Central memory CD8-positive, alpha-beta T cell (primary cell): ENCODE measurements around the gene TMEM179.

Experiments used
- ATAC-seq: fragments of 150-1000 bp; cut with Tn5 transposase; replicated peaks from 2 replicates; pipeline ENCODE4 v1.10.0; 2022; ENCODE audit warnings: mild to moderate bottlenecking, moderate FRiP score, moderate number of reproducible peaks; ENCODE audit not compliant: poor library complexity, severe bottlenecking; ENCODE audit errors: extremely low read depth
- DNase-seq, 2 donors: peaks; one replicate each; pipeline ENCODE4 v3.0.0; 2021; ENCODE audit warnings: low spot score in 2 of 2
- H3K27ac Mint-ChIP-seq: one replicate; pipeline ENCODE4 v1.8.0; 2022; ENCODE audit warnings: low read depth, mild to moderate bottlenecking, moderate library complexity, mixed read lengths
- H3K27me3 Mint-ChIP-seq: one replicate; pipeline ENCODE4 v1.8.0; 2022; ENCODE audit warnings: mixed read lengths
- H3K36me3 Mint-ChIP-seq: one replicate; pipeline ENCODE4 v1.8.0; 2022; ENCODE audit warnings: mild to moderate bottlenecking, moderate library complexity, mixed read lengths; ENCODE audit not compliant: insufficient read depth
- H3K4me1 Mint-ChIP-seq: one replicate; pipeline ENCODE4 v1.8.0; 2022; ENCODE audit warnings: mixed read lengths
- H3K4me3 Mint-ChIP-seq: one replicate; pipeline ENCODE4 v1.8.0; 2022; ENCODE audit warnings: mild to moderate bottlenecking, moderate library complexity, mixed read lengths
- H3K9me3 Mint-ChIP-seq: one replicate; pipeline ENCODE4 v1.8.0; 2022; ENCODE audit warnings: mixed read lengths

TMEM179 gene

DNA sequence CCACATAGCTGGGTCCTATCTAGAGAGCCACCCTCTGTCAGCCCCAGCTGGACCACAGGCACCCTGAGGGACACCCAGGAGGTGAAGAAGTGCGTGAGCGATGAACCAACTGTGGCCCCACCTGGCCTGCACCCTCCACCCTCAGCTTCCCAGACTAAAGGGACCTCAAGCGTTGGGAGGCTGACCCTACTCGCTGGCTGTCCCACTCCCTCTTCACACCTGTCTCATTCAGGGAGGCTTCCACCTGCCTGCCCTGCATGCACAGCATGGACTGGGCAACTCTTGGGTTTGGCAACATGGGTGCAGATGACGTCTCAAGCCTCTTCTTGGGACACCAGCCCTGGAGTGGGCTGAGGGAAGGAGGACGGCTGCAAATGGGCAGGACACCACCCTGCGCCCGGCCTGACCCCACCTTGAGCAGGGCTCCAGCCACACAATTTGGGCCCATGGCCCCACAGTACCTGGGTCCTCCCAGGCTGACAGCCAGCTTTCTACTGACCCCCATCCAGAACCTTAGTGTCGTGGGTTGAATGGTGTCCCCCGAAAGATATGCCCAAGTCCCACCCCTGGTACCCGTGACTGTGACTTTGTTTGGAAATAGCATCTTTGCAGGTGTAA, 2.1 kb downstream of the TMEM179 start:
- DNase-seq (no peak), ATAC-seq (no peak)
- H3K4me3 Mint-ChIP-seq, result no peak overlapping the region
- no peaks in the 10 kb centered on the region for H3K9me3 Mint-ChIP-seq
- no peak overlapping the region for H3K27ac Mint-ChIP-seq
- H3K4me1 Mint-ChIP-seq, result peaks cover 5% of the 10 kb centered on the region
- H3K36me3 Mint-ChIP-seq, result peaks cover 1% of the 10 kb centered on the region
- peaks cover 74% of the 10 kb centered on the region for H3K27me3 Mint-ChIP-seq

- Mint-ChIP-seq H3K4me3 (no peak overlapping the region), H3K4me1 (peaks cover 5% of the 10 kb centered on the region)
Observed at GRCh38 chr14:104601786-104602185, 2.8 kb downstream of the TMEM179 start.

DNA sequence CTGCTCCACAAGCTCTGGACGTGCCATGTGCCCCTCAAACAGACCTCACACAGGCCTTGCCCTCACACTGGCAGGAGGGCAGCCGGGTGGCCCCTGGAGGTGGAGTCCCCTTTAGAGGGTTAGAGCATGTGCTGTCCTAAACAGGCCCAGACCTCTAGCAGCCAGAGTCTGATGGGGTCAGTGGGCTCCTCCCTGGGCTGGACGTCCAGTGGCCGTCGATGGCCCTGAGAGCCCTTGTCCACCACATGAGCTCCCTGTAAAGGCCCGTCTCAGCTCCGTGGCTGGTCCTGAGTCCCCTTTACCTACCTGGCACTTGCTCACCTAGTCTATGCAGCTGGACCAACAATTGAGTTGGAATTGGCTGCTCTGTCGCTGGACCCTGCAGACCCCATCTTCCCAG, 3.8 kb downstream of the TMEM179 start:
- Mint-ChIP-seq H3K4me3 (no peak overlapping the region), H3K27ac (no peak overlapping the region), H3K9me3 (no peaks in the 10 kb centered on the region), H3K27me3 (peaks cover 78% of the 10 kb centered on the region), H3K4me1 (peaks cover 5% of the 10 kb centered on the region), H3K36me3 (peaks cover 1% of the 10 kb centered on the region)
- DNase-seq, result no peak
- ATAC-seq, result no peak

More at GRCh38 chr14:104601786-104602185, 2.8 kb downstream of the TMEM179 start:
- ATAC-seq (no peak), DNase-seq (no peak)
- no peaks in the 10 kb centered on the region for H3K9me3 Mint-ChIP-seq
- H3K27me3 Mint-ChIP-seq, result peaks cover 74% of the 10 kb centered on the region
- peaks cover 1% of the 10 kb centered on the region for H3K36me3 Mint-ChIP-seq
- H3K27ac Mint-ChIP-seq, result no peak overlapping the region

- peaks cover 1% of the 10 kb centered on the region for H3K36me3 Mint-ChIP-seq
- H3K4me3 Mint-ChIP-seq, result no peak overlapping the region
- peaks cover 72% of the 10 kb centered on the region for H3K27me3 Mint-ChIP-seq
- no peaks in the 10 kb centered on the region for H3K9me3 Mint-ChIP-seq
- H3K27ac Mint-ChIP-seq, result no peak overlapping the region
- H3K4me1 Mint-ChIP-seq, result peaks cover 5% of the 10 kb centered on the region
- DNase-seq (no peak), ATAC-seq (no peak)
Observed at GRCh38 chr14:104600141-104600643, 4.4 kb downstream of the TMEM179 start.

DNA sequence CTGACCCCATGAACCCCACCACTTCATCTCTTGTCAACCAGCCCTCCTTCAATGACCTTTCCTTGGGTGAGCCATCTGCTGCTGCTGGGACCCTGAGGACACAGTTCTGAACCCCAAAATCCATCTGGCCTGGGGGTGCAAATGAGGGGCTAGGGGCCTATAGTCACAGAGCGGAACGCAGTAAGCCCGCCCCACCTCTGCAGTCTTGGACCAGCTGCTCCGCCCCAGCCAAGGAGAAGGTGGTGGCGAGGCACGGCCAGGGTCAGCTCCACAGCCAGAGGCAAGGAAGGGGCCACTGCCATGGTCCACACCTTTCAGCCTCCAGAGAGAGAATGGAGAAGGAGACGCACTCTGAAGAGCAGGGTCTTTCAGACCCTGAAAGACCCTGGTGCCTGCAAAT, 5.1 kb downstream of the TMEM179 start:
- Mint-ChIP-seq H3K4me1 (peaks cover 5% of the 10 kb centered on the region), H3K27ac (no peak overlapping the region), H3K27me3 (peaks cover 64% of the 10 kb centered on the region), H3K4me3 (no peak overlapping the region), H3K9me3 (no peaks in the 10 kb centered on the region), H3K36me3 (peaks cover 2% of the 10 kb centered on the region)
- DNase-seq (no peak), ATAC-seq (no peak)

DNA sequence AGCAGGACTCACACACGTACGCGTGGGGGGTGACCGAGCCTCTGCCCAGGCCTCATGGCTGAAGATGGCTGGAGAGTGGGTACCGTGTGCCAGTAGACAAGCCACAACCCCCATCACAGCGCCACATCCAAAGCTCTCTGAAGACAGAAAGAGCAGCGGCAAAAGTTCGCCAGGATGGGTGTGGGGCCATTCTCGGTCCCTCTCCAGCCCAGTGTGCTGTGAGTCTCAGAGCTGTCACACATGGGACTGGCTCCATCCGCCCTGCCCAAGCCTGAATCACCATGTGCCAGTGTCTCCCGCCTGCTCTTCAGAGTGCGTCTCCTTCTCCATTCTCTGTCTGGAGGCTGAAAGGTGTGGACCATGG, 5.7 kb downstream of the TMEM179 start:
- Mint-ChIP-seq H3K27ac (no peak overlapping the region), H3K27me3 (peaks cover 59% of the 10 kb centered on the region), H3K36me3 (peaks cover 2% of the 10 kb centered on the region), H3K4me1 (peaks cover 5% of the 10 kb centered on the region), H3K9me3 (no peaks in the 10 kb centered on the region), H3K4me3 (no peak overlapping the region)
- DNase-seq (no peak), ATAC-seq (no peak)

GRCh38 chr14:104598039-104598909, 6.3 kb downstream of the TMEM179 start:
- peaks cover 53% of the 10 kb centered on the region for H3K27me3 Mint-ChIP-seq
- no peak overlapping the region for H3K27ac Mint-ChIP-seq
- H3K9me3 Mint-ChIP-seq, result no peaks in the 10 kb centered on the region
- DNase-seq, result no peak
- H3K4me1 Mint-ChIP-seq, result peaks cover 5% of the 10 kb centered on the region
- H3K4me3 Mint-ChIP-seq, result no peak overlapping the region
- ATAC-seq, result no peak
- peaks cover 2% of the 10 kb centered on the region for H3K36me3 Mint-ChIP-seq

DNA sequence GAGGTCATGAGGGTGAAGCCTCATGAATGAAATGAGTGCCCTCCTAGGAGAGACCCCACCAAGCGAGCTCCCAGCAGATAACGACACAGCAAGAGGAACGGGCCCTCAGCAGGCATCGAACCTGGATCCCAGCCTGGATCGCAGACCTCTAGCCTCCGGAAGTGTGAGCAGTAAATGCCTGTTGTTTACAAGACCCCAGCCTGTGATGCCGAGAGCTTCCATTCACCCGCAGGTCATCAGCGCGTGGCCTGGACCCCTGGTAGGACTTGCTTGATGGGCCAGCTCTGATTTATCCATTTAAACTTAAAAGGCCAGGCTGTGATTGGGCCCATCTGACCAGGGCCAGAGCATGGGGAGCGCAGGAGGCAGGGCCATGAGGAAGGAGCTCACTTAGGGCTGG, 7.0 kb downstream of the TMEM179 start:
- Mint-ChIP-seq H3K27me3 (peaks cover 46% of the 10 kb centered on the region), H3K9me3 (no peaks in the 10 kb centered on the region), H3K27ac (no peak overlapping the region)

GRCh38 chr14:104596927-104597351, 7.6 kb downstream of the TMEM179 start:
- Mint-ChIP-seq H3K27me3 (peaks cover 39% of the 10 kb centered on the region), H3K36me3 (peaks cover 2% of the 10 kb centered on the region), H3K27ac (no peak overlapping the region), H3K4me3 (no peak overlapping the region), H3K4me1 (peaks cover 5% of the 10 kb centered on the region), H3K9me3 (no peaks in the 10 kb centered on the region)
- DNase-seq (no peak), ATAC-seq (no peak)

More for the DNA sequence above, 7.0 kb downstream of the TMEM179 start:
- DNase-seq, result no peak
- H3K4me3 Mint-ChIP-seq, result no peak overlapping the region
- peaks cover 2% of the 10 kb centered on the region for H3K36me3 Mint-ChIP-seq
- H3K4me1 Mint-ChIP-seq, result peaks cover 5% of the 10 kb centered on the region
- no peak for ATAC-seq

GRCh38 chr14:104596451-104596918, 8.1 kb downstream of the TMEM179 start:
- Mint-ChIP-seq H3K9me3 (no peaks in the 10 kb centered on the region), H3K27ac (no peak overlapping the region), H3K4me1 (peaks cover 5% of the 10 kb centered on the region), H3K36me3 (peaks cover 2% of the 10 kb centered on the region), H3K4me3 (no peak overlapping the region), H3K27me3 (peaks cover 36% of the 10 kb centered on the region)
- ATAC-seq, result no peak
- no peak for DNase-seq

- Mint-ChIP-seq H3K9me3 (no peaks in the 10 kb centered on the region), H3K27ac (no peak overlapping the region), H3K27me3 (peaks cover 31% of the 10 kb centered on the region), H3K4me3 (no peak overlapping the region), H3K4me1 (peaks cover 5% of the 10 kb centered on the region), H3K36me3 (peaks cover 2% of the 10 kb centered on the region)
- no peak for ATAC-seq
- no peak for DNase-seq
Observed at GRCh38 chr14:104595911-104596450, 8.6 kb downstream of the TMEM179 start.

- Mint-ChIP-seq H3K27ac (no peak overlapping the region), H3K4me3 (no peak overlapping the region), H3K4me1 (peaks cover under 1% of the 10 kb centered on the region), H3K27me3 (peaks cover 23% of the 10 kb centered on the region), H3K36me3 (peaks cover 2% of the 10 kb centered on the region), H3K9me3 (no peaks in the 10 kb centered on the region)
- no peak for ATAC-seq
- no peak for DNase-seq
Observed at GRCh38 chr14:104595116-104595675, 9.4 kb downstream of the TMEM179 start.
